ENCODE measurements around the gene NEMP1. TPM values are rescaled to one million over a fixed set of nuclear protein-coding genes. Genes with fewer than 3 reads are reported as not detected.
A peak's percentile ranks its signal among the peaks of the same experiment; 100 is the strongest.

Gene NEMP1
- total and polyA plus RNA-seq, 4 donors = 1.4 to 10.9 (median 3.2) TPM

GRCh38 chr12:57127101-57127725 is 48.6 kb upstream of the NEMP1 start:
- DNase-seq (ENCODE audit: low spot score) = peak; percentile 70
- WGBS = 3% methylated on average over 26 of the region's 26 CpGs
- TF ChIP-seq, protein P1, sequence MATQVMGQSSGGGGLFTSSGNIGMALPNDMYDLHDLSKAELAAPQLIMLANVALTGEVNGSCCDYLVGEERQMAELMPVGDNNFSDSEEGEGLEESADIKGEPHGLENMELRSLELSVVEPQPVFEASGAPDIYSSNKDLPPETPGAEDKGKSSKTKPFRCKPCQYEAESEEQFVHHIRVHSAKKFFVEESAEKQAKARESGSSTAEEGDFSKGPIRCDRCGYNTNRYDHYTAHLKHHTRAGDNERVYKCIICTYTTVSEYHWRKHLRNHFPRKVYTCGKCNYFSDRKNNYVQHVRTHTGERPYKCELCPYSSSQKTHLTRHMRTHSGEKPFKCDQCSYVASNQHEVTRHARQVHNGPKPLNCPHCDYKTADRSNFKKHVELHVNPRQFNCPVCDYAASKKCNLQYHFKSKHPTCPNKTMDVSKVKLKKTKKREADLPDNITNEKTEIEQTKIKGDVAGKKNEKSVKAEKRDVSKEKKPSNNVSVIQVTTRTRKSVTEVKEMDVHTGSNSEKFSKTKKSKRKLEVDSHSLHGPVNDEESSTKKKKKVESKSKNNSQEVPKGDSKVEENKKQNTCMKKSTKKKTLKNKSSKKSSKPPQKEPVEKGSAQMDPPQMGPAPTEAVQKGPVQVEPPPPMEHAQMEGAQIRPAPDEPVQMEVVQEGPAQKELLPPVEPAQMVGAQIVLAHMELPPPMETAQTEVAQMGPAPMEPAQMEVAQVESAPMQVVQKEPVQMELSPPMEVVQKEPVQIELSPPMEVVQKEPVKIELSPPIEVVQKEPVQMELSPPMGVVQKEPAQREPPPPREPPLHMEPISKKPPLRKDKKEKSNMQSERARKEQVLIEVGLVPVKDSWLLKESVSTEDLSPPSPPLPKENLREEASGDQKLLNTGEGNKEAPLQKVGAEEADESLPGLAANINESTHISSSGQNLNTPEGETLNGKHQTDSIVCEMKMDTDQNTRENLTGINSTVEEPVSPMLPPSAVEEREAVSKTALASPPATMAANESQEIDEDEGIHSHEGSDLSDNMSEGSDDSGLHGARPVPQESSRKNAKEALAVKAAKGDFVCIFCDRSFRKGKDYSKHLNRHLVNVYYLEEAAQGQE (IDR thresholded peaks at IDR 0.05) = no peak
- TF ChIP-seq, protein P2, sequence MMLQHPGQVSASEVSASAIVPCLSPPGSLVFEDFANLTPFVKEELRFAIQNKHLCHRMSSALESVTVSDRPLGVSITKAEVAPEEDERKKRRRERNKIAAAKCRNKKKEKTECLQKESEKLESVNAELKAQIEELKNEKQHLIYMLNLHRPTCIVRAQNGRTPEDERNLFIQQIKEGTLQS (IDR thresholded peaks at IDR 0.05) = peak; percentile 22
- peak; percentile 75 for TF ChIP-seq HNF4G (IDR thresholded peaks at IDR 0.05)
- peak; percentile 78 for TF ChIP-seq YY1 (IDR thresholded peaks at IDR 0.05)
- peak; percentile 90 to 92 for TF ChIP-seq RXRA (IDR thresholded peaks at IDR 0.05)
- TF ChIP-seq EGR1 (IDR thresholded peaks at IDR 0.05; ENCODE audit: low read depth in 2 of 2) = peak; percentile 4 to 41
- TF ChIP-seq TAF1 (conservative IDR thresholded peaks at IDR 0.05) = peak; percentile 15
- peak; percentile 89 to 90 for TF ChIP-seq HNF4A (conservative IDR thresholded peaks at IDR 0.05)
- TF ChIP-seq NR2F2 (IDR thresholded peaks at IDR 0.05) = peak; percentile 63
- peak; percentile 63 for TF ChIP-seq SP1 (IDR thresholded peaks at IDR 0.05)
- TF ChIP-seq CTCF (IDR thresholded peaks at IDR 0.05; ENCODE audit: low read depth, low read length, missing input control) = no peak
- peak; percentile 21 to 36 for TF ChIP-seq JUND (IDR thresholded peaks at IDR 0.05)
- TF ChIP-seq GABPA (IDR thresholded peaks at IDR 0.05 in 1 of 2, conservative IDR thresholded peaks at IDR 0.05 in 1 of 2) = no peak
- TF ChIP-seq RAD21 (IDR thresholded peaks at IDR 0.05) = peak; percentile 61 to 66
- TF ChIP-seq FOXA2 (IDR thresholded peaks at IDR 0.05) = no peak
- no peak for TF ChIP-seq ZBTB33 (IDR thresholded peaks at IDR 0.05)
- no peak for TF ChIP-seq FOXA1 (IDR thresholded peaks at IDR 0.05)
- TF ChIP-seq, protein P3, sequence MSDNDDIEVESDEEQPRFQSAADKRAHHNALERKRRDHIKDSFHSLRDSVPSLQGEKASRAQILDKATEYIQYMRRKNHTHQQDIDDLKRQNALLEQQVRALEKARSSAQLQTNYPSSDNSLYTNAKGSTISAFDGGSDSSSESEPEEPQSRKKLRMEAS (IDR thresholded peaks at IDR 0.05) = peak; percentile 84
- peaks cover 6 to 35% (median 29%) of the 10 kb centered on the region in 4 donors for H3K4me1 ChIP-seq (ENCODE audit: control insufficient read depth in 4 of 4, insufficient read depth in 4 of 4, low read length in 3 of 4)
- H3K9me3 ChIP-seq (ENCODE audit: control insufficient read depth in 4 of 4, low read length in 3 of 4) = no peaks in the 10 kb centered on the region
- peak overlapping the region; percentile 8 to 78 (median 72) for H3K4me3 ChIP-seq (ENCODE audit: low read depth in 1 of 3, low read length in 3 of 3)
- H3K27ac ChIP-seq (ENCODE audit: low read depth in 1 of 2, low read length in 2 of 2) = peak overlapping the region; percentile 87 to 99
- H3K9ac ChIP-seq (ENCODE audit: low read depth in 1 of 2, low read length in 2 of 2) = peak overlapping the region; percentile 17 to 50
- H3K36me3 ChIP-seq (ENCODE audit: control insufficient read depth in 4 of 4, insufficient read depth in 3 of 4, low read depth in 1 of 4, low read length in 3 of 4) = peaks cover 0 to under 1% (median 0%) of the 10 kb centered on the region in 4 donors
- H3K27me3 ChIP-seq (ENCODE audit: control insufficient read depth in 4 of 4, insufficient read depth in 4 of 4, low read length in 3 of 4) = no peaks in the 10 kb centered on the region

Measured in liver (tissue), 9 donors.